SIG-M5 treated with dmso at 0.1 percent for 504 hours (cell line): Measurements from ENCODE around the gene LRRC8D.
"Not testable (repeated sequence)": the region's sequence is repeated elsewhere in the genome, so short reads cannot be mapped to it uniquely, and the experiment has no call there.

Experiments
- DNase-seq: peaks from one replicate; lab custom pipeline; 2025; ENCODE audit not compliant: unreplicated experiment; lab: John Stamatoyannopoulos, UW

LRRC8D gene

DNA sequence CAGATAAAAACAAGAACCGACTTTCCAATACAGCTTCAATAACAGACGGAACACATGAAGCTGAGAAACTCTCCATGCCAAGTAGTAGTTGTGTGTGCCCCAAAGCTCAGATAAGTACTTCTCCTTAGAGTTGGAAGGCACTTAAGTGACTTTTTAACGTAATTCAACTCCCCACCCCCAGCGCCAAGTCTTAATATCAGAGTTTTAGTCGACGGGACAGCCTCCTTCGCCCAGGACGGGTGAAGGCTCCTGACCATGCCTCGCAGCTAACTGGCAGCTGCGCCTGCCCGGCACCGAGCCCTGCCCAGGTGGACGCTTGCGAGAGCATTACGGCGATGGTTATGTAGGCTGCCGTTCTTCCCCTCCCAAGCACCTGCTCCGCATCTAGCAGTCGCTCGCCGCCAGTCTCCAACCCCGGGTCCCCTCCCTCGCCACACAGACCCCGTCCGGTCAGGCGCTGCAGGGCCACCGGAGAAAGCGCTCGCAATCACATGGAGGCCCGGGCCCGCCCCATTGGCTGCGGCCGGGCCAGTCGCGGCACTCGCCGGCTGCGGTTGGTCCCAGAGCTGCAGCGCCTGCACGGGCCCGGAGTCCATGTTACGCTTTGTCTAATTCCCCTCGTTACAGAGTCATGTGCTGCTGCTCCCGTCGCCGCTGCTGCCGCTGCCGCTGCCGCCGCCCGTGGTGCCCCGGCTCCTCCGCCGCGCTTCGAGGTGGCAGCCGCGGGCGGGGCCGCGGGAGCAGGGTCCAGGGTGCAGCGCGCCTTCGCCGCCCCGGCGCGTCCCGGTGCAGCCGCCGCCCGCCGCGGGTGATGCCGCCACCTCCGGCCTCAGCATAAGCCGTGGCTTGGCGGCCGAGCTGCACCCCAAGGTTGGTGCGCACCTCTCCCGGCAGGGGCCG is at the start of gene LRRC8D:
Gene LRRC8D, plus strand, starts transcription at position 611 of the 900 bp plus-strand sequence. CDS start 112,037 bp downstream, outside the sequence.
- DNase-seq = peak; percentile 55

DNA sequence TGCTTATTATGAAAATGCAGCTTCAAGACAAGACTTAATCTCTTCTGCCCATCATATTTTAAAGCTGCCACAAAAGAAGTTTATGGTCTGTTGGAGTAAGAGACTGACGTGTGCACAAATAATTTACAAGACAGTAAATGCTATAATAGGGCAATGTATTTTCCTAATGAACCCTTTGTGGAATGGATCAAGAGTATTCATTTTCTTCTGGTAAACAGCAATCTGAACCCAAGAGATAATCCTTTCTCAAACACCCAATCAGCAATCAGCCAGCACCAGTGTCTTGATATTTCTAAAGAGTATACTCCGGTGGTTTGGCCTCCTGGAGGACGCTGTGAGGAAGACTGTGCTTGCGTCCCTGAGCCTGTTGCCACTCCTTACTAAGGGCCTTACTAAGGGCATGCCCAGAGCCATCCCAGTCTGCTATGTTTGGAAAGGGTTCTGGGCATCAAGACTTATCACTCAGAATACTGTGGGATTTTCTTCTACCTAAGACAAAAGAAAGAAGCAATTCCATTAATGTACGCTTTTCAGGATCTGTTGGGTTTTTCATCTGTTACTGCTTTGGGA is 48.8 kb upstream of the LRRC8D start:
- DNase-seq = no peak

DNA sequence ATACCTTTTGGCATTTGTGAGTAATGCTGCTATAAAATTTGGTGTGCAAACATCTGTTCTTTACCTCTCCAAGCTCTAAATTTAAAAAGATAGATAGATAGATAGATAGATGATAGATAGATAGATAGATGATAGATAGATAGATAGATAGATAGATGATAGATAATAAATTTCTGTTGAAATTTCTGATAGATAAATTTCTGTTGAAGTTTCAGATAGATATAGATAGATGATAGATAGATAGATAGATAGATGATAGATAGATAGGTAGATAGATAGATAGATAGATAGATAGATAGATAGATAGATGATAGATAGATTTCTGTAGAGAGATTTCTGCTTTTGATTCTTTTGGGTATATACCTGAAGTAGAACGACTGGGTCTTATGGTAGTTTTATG is 44.7 kb upstream of the LRRC8D start:
- not testable (repeated sequence) for DNase-seq

DNA sequence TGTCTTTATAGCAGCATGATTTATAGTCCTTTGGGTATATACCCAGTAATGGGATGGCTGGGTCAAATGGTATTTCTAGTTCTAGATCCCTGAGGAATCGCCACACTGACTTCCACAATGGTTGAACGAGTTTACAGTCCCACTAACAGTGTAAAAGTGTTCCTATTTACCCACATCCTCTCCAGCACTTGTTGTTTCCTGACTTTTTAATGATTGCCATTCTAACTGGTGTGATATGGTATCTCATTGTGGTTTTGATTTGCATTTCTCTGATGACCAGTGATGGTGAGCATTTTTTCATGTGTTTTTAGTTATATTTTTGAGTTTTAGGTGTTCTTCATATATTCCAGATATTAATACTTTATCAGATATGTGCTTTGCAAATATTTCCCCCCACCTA is 43.6 kb upstream of the LRRC8D start:
- not testable (repeated sequence) for DNase-seq

DNA sequence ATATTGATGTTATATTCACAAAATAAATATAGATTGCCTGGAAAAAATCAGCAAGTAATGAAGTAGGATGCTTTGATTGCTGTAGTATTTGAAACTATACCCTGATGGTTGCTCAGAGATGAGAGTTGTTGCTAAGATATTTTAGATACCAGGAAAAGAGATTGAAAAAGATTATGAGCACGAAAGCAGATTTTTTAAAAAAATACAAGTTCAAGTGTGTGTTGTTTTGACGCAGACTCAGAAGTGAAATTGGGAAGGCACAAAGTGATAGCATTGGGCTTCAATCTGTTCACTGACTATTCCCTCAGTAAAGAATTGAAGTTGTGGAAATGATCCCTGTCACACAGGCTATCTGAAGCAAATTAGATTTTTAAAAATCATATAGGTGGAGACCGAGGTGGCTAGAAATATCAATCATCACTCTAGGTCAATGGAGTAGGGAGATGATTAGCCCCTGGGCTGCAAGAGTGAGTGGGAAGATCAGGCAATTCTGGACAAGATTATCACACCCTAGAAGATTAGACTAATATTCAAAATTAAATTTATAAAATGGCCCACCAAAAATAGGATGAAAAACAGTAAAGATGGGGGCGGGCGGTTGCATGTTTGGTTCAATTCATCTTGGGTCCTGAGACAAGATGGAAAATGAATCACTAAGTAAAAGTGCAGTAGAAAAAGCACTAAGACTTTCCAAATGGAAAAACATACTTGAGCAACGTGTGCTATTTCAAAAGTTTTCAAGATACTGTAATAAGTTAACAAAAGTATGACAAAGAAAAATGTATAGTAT is 41.5 kb upstream of the LRRC8D start:
- DNase-seq = no peak

DNA sequence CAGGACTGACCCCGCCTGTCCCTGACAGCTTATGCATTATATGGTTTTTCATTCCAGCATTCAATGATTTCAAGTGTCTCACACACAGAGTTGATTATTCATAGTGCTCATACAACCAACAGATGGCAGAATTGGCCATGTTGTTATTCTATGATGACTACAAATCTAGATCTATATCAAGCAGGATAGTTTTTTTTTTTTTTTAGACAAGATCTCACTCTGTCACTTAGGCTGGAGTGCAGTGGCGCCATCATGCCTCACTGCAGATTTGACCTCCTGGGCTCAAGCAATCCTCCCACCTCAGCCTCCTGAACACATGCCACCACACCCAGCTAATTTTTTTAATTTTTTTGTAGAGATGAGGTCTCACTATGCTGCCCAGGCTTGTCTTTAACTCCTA is 40.1 kb upstream of the LRRC8D start:
- DNase-seq = peak; percentile 32

DNA sequence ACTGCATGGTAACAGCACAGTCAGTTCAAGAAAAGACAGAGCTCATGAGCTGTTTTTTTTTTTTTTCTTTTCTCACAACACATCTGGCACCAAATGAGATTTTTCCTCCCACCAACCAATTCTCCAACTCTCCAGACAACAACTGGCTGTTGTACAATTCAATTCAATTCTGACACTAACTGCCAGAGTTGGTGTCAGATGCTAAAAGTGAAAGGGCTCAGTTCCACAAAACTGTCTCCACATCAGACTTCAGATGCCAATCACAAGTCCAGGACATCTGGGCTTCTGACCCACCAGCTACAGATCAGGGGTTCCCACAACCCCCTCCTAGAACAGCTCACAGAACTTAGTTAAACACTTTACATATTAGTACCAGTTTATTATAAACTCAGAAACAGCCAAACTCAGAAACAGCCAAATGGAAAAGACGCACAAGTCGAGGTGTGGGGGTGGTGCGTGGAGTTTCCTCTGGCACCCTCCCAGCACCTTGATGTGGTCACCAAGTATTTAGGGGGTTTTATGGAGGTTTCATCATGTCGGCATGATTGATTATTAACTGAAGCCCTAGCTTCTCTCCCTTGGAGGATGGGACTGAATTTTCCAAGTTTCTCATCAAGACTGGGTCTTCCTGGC is 39.2 kb upstream of the LRRC8D start:
- DNase-seq = no peak

DNA sequence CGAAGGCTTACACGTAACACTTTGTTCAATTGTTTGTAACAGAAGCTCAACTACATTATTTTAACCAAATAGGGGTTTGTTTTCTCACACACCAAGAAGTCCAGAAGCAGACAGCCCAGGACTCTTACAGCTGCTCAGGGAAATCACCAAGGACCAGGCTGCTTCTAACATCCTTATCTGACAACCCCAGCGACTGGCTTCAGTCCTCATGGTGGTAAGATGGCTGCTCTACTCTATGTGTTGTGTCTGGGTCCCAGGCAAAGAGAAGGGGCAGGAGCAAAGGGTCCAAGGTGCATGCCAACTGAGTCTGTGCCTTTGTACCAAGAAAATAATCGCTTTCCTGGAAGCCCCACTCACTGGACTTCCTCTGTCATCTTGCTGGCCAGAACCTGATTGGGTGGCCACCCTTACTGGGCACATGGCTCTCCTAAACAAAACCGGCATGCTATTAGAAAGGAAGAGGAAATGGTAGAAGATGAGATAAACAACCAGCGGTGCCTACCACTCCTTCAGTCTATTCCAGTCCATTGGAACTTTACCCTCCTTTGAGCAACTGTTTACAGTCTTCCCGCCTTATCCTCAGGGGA is 34.1 kb upstream of the LRRC8D start:
- DNase-seq = no peak

DNA sequence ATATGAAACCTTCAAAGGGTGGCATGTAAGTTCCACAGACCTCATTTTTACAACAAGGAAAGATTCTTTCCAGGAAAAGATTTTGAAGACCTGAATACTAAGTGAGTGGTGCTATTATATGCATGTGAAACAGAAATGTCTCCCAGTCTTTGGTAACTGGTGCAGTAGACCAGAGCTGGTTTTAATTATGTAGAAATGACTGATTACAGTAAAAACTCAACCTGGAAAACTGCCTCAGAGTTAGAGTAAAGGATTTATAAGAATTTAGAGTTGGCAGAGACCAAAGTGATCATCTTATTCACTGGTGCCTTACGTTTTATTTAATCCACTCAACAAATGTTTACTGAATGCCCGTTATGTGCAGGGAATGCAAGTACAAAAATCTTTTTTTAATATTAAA is 30.2 kb upstream of the LRRC8D start:
- DNase-seq = no peak

DNA sequence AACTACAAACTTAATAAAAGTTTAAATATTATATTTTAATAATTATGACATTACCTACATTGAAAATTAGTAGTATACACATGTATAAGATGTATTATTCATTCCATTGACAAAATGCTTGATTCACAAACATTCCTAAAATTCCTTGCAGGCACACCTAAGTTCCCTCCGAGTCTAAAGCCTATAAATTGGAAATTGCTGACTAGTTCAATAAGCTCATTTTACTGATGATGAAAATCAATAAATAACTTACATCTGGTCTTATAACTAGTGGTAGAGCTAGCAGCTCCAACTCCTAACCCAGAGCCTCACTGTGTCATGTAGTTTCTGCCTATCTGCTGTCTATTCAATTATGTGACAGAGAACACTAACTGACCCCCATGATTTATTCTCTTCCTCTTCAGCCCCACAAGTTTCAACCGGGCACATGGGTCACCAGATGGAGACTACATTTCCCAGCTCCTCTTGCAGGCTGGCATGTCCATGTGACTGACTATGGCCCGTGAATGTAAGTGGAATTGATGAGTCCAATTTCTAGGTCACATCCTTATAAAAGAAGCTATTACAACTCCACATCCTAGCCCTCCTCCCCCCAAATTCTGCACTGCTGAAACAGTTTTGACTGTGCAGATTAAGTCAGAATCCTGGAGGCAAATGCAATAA is 29.6 kb upstream of the LRRC8D start:
- no peak for DNase-seq

DNA sequence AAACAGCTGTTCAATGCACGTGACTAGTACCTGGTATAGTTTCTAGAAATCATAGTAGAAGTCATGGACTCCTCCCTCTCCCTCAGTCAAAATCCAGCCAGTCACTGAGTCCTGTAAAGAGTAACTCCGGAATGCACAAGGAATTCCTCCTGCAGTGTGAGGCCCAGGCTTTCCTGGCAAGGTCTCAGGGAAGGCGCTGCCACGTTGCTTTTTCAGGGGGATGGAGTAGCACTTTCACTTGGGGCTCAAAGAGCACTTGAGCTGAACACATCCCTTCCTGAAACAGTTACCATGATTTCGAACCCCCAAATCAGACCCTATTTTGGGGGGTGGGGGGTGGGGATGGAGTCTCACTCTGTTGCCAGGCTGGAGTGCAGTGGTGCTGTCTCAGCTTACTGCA is 26.4 kb upstream of the LRRC8D start:
- no peak for DNase-seq

DNA sequence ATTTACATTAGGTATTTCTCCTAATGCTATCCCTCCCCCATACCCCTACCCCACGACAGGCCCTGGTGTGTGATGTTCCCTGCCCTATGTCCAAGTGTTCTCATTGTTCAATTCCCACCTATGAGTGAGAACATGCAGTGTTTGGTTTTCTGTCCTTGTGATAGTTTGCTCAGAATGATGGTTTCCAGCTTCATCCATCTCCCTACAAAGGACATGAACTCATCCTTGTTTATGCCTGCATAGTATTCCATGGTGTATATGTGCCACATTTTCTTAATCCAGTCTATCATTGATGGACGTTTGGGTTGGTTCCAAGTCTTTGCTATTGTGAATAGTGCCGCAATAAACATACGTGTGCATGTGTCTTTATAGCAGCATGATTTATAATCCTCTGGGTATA is 25.3 kb upstream of the LRRC8D start:
- not testable (repeated sequence) for DNase-seq

DNA sequence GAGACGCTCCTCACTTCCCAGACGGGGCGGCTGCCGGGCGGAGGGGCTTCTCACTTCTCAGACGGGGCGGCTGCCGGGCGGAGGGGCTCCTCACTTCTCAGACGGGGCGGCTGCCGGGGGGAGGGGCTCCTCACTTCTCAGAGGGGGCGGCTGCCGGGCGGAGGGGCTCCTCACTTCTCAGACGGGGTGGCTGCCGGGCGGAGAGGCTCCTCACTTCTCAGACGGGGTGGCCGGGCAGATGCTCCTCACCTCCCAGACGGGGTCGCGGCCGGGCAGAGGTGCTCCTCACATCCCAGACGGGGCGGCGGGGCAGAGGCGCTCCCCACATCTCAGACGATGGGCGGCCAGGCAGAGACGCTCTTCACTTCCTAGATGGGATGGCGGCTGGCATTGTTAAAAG is 23.0 kb upstream of the LRRC8D start:
- DNase-seq = not testable (repeated sequence)

DNA sequence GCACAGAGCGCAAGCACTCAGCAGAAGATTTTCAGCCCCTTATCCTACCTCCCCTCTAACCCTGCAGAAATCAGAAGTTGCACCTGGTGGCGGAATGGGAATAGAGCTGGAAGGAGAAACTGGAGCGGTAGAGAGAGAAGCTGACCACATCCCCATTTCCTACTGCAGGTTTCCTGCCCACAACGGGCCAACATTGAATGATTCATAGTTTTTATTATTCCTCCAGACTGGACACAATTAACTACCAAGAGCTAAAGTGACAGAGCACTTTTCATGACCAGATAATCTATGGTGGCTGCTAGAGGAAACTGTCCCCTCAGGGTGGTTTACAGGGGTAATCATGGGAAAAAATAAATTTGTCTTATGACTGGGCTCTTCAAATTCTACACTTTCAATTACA is 21.3 kb upstream of the LRRC8D start:
- no peak for DNase-seq

DNA sequence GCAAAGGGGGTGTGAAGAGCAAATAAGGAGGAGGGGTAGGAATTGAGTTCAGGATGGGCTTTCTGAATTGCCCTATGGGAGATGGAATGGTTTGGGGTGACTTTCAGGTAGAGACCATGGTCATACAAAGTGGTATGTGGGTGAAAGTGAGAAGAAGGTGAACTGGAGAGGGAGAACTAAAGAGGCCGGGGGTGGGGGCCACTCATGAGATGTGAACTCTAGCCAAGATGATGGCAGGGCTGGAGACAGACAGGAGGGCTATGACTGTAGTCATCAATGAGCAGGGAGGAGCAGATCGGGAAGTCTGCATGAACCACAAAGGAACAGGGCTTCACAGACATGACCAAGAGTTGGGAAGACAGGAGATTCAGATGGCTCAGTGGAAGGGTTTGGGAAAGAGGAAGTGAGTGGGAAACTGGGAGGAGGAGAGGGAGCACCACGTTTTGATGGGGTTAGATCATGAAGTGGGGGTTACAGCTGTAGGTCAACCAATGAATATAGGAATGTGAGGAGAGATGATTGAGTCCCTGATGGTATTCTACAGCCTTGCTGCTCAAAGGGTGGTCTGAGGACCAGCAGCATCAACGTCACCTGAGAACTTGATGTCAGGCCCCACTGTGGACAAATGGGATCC is 20.7 kb upstream of the LRRC8D start:
- no peak for DNase-seq

DNA sequence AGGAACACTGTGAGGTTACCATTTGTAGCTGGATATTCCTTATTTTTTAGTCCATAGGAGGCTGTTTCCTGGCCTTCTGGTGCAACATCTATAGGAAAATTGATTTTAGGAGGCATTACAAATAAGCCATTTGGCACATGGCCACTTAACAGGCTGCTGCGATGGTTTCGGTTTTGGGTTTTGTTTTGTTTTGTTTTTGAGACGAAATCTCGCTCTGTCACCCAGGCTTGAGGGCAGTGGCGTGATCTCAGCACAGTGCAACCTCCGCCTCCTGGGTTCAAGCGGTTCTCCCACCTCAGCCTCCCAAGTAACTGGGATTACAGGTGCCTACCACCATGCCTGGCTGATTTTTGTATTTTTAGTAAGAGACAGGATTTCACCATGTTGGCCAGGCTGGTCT is 20.1 kb upstream of the LRRC8D start:
- DNase-seq = no peak

DNA sequence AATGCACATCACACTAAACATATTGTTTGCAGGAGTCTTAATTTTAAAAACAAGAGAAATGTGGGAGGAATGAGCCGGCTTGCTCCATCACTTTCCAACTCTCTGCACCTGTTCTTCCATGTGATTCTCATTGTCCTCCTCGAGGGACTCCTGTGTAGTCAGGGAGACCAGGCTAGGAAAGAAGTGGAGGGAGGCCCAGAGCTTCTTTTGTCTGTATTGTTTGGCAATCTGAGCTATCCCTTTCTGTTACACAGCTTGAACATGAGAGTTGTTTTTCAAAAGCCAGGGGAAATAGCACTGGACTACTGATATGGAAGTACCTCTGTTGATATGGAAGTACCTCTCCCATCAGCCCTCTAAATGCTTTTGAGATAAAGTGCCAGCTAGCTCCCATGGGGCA is 18.8 kb upstream of the LRRC8D start:
- no peak for DNase-seq

DNA sequence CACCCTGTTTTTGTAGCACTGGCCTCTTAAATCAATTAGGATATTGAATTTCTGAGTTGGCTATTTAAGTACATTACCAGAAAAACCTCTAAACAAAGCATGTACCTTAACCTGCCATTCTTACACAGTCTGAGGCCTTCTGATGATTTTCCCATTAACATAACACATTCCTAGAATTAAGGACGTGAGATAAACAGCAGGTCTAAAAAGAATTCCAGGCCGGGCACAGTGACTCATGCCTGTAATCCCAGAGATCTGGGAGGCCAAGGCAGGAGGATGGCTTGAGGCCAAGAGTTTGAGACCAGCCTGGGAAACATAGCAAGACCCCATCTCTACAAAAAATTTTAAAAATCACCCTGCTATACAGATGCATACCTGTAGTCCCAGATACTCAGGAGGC is 18.0 kb upstream of the LRRC8D start:
- DNase-seq = no peak

DNA sequence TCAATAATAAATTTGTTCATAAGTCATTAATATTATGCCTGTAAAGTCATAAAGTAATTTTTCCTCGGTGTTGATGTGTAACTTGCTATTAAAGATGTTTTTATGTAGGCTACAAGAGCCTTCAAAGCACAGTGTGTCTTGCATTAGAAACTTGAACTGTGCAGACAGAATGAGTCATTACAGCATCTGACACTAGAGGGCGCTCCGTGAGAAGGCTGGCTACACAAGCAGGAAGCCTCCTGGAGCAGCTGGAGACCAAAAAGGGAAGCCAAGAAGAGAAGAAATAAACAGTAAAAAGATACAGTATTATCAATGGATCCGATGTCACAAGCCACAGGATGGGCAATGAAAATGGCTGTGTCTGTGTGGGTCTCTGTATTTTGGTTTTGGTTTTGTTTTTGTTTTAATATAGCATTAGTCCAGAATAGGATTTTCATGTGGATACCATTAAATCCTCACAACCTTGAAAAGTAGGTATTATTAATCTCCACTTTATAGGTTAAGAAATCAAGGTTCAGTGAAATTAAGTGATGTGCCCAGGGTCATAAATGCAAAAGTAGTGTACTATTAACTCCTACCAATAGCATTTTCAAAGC is 16.1 kb upstream of the LRRC8D start:
- peak; percentile 93 for DNase-seq

DNA sequence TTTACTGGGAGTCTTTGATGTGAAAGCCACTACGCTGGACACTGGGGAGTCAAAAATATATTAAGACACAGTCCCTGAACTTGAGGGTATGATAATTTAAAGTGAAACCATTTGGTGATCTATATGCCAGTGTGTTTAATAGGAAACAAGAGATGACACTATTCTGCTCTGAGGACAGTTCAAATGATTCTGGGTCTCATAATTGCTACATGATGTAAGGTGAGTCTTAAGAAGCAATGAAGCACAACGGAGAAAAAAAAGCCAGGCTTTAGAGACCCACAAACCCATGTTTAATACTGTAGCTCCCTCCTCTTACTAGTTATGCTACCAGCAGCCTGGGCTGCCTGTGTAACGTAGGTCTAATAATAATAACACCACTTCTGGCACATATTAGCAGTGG is 14.2 kb upstream of the LRRC8D start:
- DNase-seq = no peak
